Heart left ventricle (tissue), 16 donors: Measurements from ENCODE around the gene SNCAIP. TPM values are rescaled to one million over a fixed set of nuclear protein-coding genes. Genes with fewer than 3 reads are reported as not detected.

Experiments
- ATAC-seq, 4 donors: fragments of 200-7000 bp; cut with Tn5 transposase; one replicate each; pipeline ENCODE4 v1.9.1; 2020 to 2022; ENCODE audit warnings: moderate library complexity in 4 of 4, mild to moderate bottlenecking in 3 of 4, moderate number of reproducible peaks in 1 of 4
- DNase-seq, 5 donors: peaks; one replicate each; pipeline ENCODE4 v3.0.0-alpha.2; 2020
- H3K27ac ChIP-seq, 12 donors: fragments of 200-600 bp; sonication (generic) in 4 of 12; one replicate each; pipeline versions ENCODE4 v1.5.0 to v1.8.0; 2016 to 2022; ENCODE audit warnings: mild to moderate bottlenecking in 2 of 12
- H3K27me3 ChIP-seq, 9 donors: fragments of 200-600 bp; sonication (generic) in 2 of 9; one replicate each; pipeline versions ENCODE4 v1.5.1 to v1.8.0; 2016 to 2022; ENCODE audit warnings: mild to moderate bottlenecking in 3 of 9
- H3K36me3 ChIP-seq, 9 donors: fragments of 200-600 bp; sonication (generic) in 2 of 9; one replicate each; pipeline versions ENCODE4 v1.5.0 to v1.8.0; 2018 to 2022; ENCODE audit warnings: mild to moderate bottlenecking in 2 of 9
- H3K4me1 ChIP-seq, 12 donors: fragments of 200-600 bp; sonication (generic) in 4 of 12; one replicate each; pipeline versions ENCODE4 v1.5.0 to v1.8.0; 2016 to 2022; ENCODE audit warnings: mild to moderate bottlenecking in 3 of 12
- H3K4me3 ChIP-seq, 12 donors: fragments of 200-600 bp; sonication (generic) in 4 of 12; one replicate each; pipeline versions ENCODE4 v1.5.0 to v1.8.0; 2017 to 2022; ENCODE audit warnings: mild to moderate bottlenecking in 9 of 12, moderate library complexity in 4 of 12
- H3K9me3 ChIP-seq, 12 donors: fragments of 200-600 bp; sonication (generic) in 4 of 12; one replicate each; pipeline versions ENCODE4 v1.5.0 to v1.8.0; 2016 to 2022; ENCODE audit warnings: mild to moderate bottlenecking in 1 of 12
- CTCF ChIP-seq, 12 donors: fragments of 200-600 bp; sonication (generic) in 4 of 12; IDR thresholded peaks; one replicate each; pipeline versions ENCODE4 v1.5.0 to v1.8.0; 2018 to 2022; ENCODE audit warnings: antibody characterized with exemption in 12 of 12, mild to moderate bottlenecking in 5 of 12
- POLR2A ChIP-seq, 2 donors: fragments of 450-650 bp; IDR thresholded peaks; one replicate each; pipeline ENCODE4 v1.6.1; 2017; ENCODE audit warnings: antibody characterized with exemption in 2 of 2, mild to moderate bottlenecking in 2 of 2, moderate library complexity in 2 of 2
- WGBS, 4 donors: extraction: QIAGEN DNeasy Blood & Tissue Kit in 2 of 4; methylation state at CpG; one replicate each; pipeline versions ENCODE4 v1.1.5 to v1.1.7; 2013 to 2018; 5-methylcytosine and 5-hydroxymethylcytosine counted together
- intact Hi-C, 10 donors: fragments of 100-400 bp; cut with DNase I; formaldehyde crosslinking; loops; one replicate each; pipeline versions ENCODE4 v1.11.1 to v1.14.2; 2022
- polyA plus RNA-seq, 2 donors: library from polyadenylated mRNA; stranded (reverse); fragments of 200-250 nt; gene quantifications; one replicate each; pipeline ENCODE4 v1.2.3, GENCODE V29; 2013
- total RNA-seq, 9 donors: library from RNA; depleted of rRNA in 2 of 9; stranded (reverse); fragments of >200 nt in 2 of 9; fragmentation: NEBNext Ultra II Directional in 3 of 9; extraction: Animal tissue kit (Norgen Biotek cat#: 25700) in 3 of 9; gene quantifications; one replicate each; pipeline versions ENCODE4 v1.1.0 to v1.2.4, GENCODE V29; 2016 to 2023
- donor health status: ischemic (EF 13 %, LVEDD 7.1; RV severe dilation, severe dysfunction).
- donor health status: healthy with polysubstance abuse.
- donor health status: DM: no; HTN: yes; CAD: no.
- donor health status: DM: no; HTN: no; CAD: no.
- donor health status: ischemic (EF 25% LVEDD 6.9; RV normal size, moderate dysfunction).
- donor health status: ischemic (EF 25% LVEDD 5.7; RV mildly dilated, moderate dysfunction).
- donor health status: healthy.
- donor health status: DM: yes; HTN: yes; CAD: no.
- donor health status: ischemic (EF 35%, LVEDD 5.7; RV mildly dilated, moderate dysfunction).
- donor health status: nonischemic (EF 11% LVEDD 7.7; RV severe dilation, severe dysfunction).
- donor health status: DM: yes; HTN: yes; CAD: no.
- donor health status: PGD.
- donor health status: ischemic (EF 29% LVEDD 5.4; RV normal size, mild dysfunction).
- donor health status: nonischemic (EF 23%, LVEDD 6.1; RV moderate dilation, normal function).

SNCAIP gene
- total and polyA plus RNA-seq, 11 donors: 0.54 to 7.5 (median 0.94) TPM

GRCh38 chr5:122498163-122498562 lies 186.1 kb downstream of the SNCAIP start:
- TF ChIP-seq CTCF (IDR thresholded peaks at IDR 0.05) (peak in 6 of 12 donors; percentile 11 to 39 (median 26)), POLR2A (IDR thresholded peaks at IDR 0.05) (no peak)
- Histone ChIP-seq H3K27ac (no peak overlapping the region), H3K9me3 (no peaks in the 10 kb centered on the region), H3K27me3 (no peaks in the 10 kb centered on the region), H3K36me3 (no peaks in the 10 kb centered on the region), H3K4me1 (peaks cover 0 to 16% (median 0%) of the 10 kb centered on the region in 12 donors), H3K4me3 (no peak overlapping the region)
- ATAC-seq: no peak
- WGBS, 4 donors: 36 to 57% (median 37%) methylated on average over 2 of the region's 2 CpGs
- DNase-seq: no peak
- intact Hi-C loops: loop anchor here in 3 of 10 donors (5.0 to 10.0 kb wide), 2 partner anchors 301 to 303 kb away; no protein-coding TSS in a partner anchor

- H3K27me3 ChIP-seq: no peaks in the 10 kb centered on the region
- no peak for TF ChIP-seq CTCF (IDR thresholded peaks at IDR 0.05)
- DNase-seq: no peak
- no peaks in the 10 kb centered on the region for H3K9me3 ChIP-seq
- peak overlapping the region in 2 of 12 donors; percentile 40 to 63 for H3K27ac ChIP-seq
- ATAC-seq: peak in 2 of 4 donors; percentile 13 to 25
- intact Hi-C loops: loop anchor here in 3 of 10 donors (5.0 to 10.0 kb wide), 2 partner anchors 302 to 305 kb away; no protein-coding TSS in a partner anchor
- H3K4me1 ChIP-seq: peaks cover 0 to 12% (median 0%) of the 10 kb centered on the region in 12 donors
- H3K36me3 ChIP-seq: no peaks in the 10 kb centered on the region
- H3K4me3 ChIP-seq: no peak overlapping the region
Measured at GRCh38 chr5:122499585-122499984, 187.5 kb downstream of the SNCAIP start.

GRCh38 chr5:122500245-122501088 lies 188.4 kb downstream of the SNCAIP start:
- 41 to 45% (median 42%) methylated on average over 12 of the region's 12 CpGs for WGBS, 4 donors

More at GRCh38 chr5:122500245-122501088, 188.4 kb downstream of the SNCAIP start:
- TF ChIP-seq CTCF (IDR thresholded peaks at IDR 0.05) (peak; percentile 23 to 62 (median 42)), POLR2A (IDR thresholded peaks at IDR 0.05) (no peak)
- DNase-seq (peak in 2 of 5 donors; percentile 27 to 33), ATAC-seq (peak; percentile 35 to 81 (median 70))
- Histone ChIP-seq H3K9me3 (no peaks in the 10 kb centered on the region), H3K27me3 (no peaks in the 10 kb centered on the region), H3K36me3 (no peaks in the 10 kb centered on the region), H3K4me3 (peak overlapping the region in 2 of 12 donors; percentile 19), H3K27ac (peak overlapping the region in 6 of 12 donors; percentile 0 to 63 (median 42)), H3K4me1 (peaks cover 0 to 12% (median 0%) of the 10 kb centered on the region in 12 donors)
- intact Hi-C loops: loop anchor here in 8 of 10 donors (5.0 to 10.0 kb wide), 7 partner anchors 394 to 1114 kb away; no protein-coding TSS in a partner anchor
